ENCODE results near the gene ZNF280D. TPM values are rescaled to one million over a fixed set of nuclear protein-coding genes. Genes with fewer than 3 reads are reported as not detected.

The ZNF280D gene
- total and polyA plus RNA-seq, 2 of the 4 experiments (the other 2 are of a cell fraction): 8.3 to 21.0 TPM

Small RNA genes lying within 50 kb of the gene (microRNA-seq; reads per million reads assigned to microRNA genes)
- not detected for gene RF00019 (ENCODE audit: insufficient read depth, insufficient read length)

Small RNA genes lying within 50 kb of the gene (small RNA-seq; reads per million reads assigned to genes)
- 0 reads per million in 5 experiments for gene RF00019

Other genes starting within 250 kb of the ZNF280D start
- gene TCF12, start 185.1 kb upstream of the ZNF280D start, total RNA-seq (2012; rRNA removed): 123 and 160 TPM in 2 replicates
- gene TCF12, start 185.1 kb upstream of the ZNF280D start, polyA plus RNA-seq (2012; rRNA removed): 78.5 and 79.4 TPM in 2 replicates